NCI-H1105 (cell line): ENCODE measurements around the gene WDFY1.
"Not testable (repeated sequence)": the region's sequence is repeated elsewhere in the genome, so short reads cannot be mapped to it uniquely, and the experiment has no call there.

ENCODE experiments used
- DNase-seq: peaks from one replicate; lab custom pipeline; 2025; lab: John Stamatoyannopoulos, UW

WDFY1 gene

GRCh38 chr2:223896833-223897311 is 48.3 kb downstream of the WDFY1 start:
- no peak for DNase-seq

DNA sequence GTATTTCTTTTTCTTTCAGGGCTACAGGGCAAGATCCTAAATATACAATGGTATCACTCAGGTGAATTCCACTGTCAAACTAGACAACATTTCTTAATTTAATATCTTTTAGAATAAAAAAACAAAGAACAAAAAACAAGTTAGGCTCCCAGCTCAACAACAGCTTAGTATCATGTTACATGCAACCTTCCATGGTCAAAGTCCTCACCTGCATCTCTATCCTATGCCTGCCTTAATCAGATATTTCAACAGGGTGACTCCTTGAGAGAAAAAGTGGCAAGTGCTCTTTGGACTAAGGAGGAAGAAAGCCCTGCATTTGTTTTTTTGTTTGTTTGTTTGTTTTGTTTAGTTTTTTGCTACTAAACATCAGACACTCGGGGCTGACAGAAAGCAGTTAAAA is 50.2 kb downstream of the WDFY1 start:
- no peak for DNase-seq

DNA sequence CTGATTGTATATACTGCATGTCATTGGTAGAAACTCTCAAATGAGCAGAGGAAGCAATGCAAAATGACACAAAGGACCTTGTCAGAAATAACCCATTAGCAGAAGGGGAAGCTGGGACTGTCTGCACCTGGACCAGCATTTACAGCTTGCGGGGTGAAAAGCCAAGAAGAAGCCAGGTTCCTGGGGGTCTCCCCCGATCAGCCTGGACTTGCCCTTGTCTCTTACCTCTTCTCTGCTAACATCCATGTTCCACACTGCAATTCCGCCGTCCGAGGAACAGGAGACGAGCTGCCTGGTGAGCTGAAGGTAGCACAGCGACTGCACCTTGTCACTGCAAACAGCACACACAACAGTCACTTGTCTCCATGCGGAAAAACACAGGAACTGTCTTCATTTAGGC is 51.1 kb downstream of the WDFY1 start:
- no peak for DNase-seq

DNA sequence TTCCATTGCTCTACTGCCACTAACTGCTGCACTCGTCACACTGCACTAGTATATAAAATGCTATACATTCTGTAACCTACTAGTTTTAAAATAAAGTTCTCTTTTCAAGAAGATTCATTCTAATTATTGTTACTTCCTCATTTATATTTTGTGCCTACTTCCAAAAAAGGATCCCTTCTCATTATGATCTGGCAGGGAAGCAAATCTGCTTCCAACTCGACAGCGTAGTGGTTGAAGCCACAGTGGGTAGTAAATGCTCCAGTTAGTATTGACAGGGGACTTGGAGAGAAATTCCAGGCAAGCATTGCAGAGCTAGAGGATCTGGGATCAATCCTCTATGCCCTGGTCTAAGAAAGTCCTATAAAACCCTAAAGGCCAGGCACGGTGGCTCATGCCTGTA is 54.4 kb downstream of the WDFY1 start:
- DNase-seq: no peak

- DNase-seq: no peak
Measured at GRCh38 chr2:223889229-223889628, 55.9 kb downstream of the WDFY1 start.

- no peak for DNase-seq
Measured at GRCh38 chr2:223888251-223888650, 56.9 kb downstream of the WDFY1 start.

GRCh38 chr2:223887127-223887526 is 58.0 kb downstream of the WDFY1 start:
- no peak for DNase-seq

DNA sequence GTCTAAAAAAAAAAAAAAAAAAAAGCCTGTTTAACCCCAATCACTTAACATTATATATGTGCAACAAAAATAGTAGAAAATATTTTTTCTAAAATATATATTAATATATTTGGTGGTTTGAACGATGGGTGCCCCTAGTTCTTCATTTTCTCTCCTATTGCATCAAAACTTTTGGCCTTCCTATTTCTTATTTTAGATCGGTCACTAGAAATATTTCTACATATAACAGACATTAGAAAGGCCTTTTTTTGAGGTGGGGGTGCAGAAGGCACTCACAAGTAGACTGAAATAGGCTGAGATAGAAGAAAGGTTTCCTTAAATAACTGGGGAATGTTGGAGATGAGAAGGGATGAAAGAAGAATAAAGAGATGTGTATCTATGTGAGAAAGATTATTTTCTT is 58.4 kb downstream of the WDFY1 start:
- DNase-seq: no peak

DNA sequence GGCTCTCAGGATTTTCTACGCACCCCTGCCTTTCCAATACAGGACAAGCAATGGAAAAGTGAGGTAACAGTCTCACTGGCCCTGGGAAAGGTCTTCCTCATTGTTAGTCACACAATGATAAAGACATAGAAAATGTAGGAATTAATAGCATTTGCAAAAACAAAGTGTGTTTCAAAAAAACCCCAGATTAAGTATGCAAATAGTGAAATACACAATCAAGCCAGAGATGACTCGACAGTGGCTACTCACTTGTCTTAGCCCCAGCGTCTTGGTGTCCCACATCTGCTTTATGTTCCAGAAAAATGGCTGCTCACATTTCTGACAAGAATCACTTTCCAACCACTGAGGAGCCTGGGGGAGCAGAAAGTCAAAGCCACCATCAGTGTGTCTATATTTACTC is 60.7 kb downstream of the WDFY1 start:
- no peak for DNase-seq

DNA sequence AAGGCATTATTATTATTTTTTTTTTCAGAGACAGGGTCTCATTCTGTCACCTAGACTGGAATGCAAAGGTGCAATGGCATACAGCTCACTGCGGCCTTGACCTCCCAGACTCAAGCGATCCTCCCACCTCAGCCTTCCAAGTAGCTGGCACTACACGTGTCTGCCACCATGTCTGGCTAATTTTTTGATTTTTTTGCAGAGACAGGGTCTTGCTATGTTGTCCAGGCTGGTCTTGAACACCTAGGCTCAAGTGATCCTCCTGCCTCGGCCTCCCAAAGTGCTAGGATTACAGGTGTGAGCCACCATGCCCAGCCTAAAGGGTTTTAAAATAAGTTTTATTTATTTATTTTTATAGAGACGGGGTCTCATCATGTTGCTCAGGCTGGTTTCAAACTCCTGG is 62.4 kb downstream of the WDFY1 start:
- no peak for DNase-seq

GRCh38 chr2:223880796-223881195 is 64.3 kb downstream of the WDFY1 start:
- no peak for DNase-seq

DNA sequence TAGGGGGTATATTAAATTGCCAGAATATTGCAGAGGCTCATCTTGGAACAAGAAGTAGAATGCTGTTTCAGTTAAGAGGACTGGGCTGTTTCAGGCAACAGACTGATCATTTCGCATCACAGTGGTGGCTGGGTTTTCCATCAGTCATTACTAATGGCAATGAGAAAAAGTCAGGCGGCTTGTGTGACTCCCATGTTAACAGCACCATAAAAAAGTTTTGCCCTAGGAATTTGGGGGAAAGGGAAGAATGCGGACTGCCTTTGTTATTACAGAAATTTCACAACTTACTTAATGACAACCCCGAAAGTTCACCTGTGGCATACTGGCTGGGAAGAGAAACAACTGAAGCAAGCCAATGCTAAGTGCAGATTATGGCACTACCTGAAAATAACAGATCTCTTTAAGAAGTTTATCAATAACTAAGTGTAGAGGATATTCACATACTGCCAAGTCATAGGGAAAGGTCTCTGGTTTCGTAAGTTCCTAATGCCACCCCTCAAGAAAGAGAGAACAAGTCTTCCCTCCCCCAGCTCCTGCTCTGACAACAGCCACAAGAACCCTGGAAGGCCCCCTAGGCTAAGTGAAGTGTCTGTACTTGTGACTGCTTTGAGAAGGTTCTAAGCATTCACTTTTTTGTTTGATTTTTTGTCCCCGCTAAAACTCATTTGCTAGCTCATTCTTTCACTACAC is 67.3 kb downstream of the WDFY1 start:
- no peak for DNase-seq

GRCh38 chr2:223873672-223874071 is 71.5 kb downstream of the WDFY1 start:
- no peak for DNase-seq

DNA sequence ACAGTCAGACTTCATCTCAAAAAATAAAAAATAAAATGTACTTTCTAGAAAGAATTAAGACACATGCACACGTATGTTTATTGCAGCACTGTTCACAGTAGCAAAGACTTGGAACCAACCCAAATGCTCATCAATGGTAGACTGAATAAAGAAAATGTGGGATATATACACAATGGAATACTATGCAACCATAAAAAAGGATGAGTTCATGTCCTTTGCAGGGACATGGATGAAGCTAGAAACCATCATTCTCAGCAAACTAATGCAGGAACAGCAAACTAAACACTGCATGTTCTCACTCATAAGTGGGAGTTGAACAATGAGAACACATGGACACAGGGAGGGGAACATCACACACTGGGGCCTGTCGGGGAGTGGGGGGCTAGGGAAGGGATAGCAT is 72.4 kb downstream of the WDFY1 start:
- DNase-seq: not testable (repeated sequence)

DNA sequence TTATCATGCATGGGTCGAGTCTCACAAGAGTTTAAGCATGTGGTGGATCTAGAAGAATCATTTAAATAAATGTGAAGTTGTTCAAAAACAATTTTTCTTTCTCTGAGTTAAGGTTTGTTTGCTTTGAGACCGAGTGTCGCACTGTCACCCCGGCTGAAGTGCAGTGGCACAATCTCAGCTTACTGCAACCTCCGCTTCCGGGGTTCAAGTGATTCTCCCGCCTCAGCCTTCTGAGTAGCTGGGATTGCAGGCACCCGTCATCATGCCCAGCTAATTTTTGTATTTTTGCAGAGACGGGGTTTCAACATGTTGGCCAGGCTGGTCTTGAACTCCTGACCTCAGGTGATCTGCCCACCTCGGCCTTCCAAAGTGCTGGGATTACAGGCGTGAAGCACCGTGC is 73.5 kb downstream of the WDFY1 start:
- DNase-seq: not testable (repeated sequence)

- DNase-seq: no peak
Measured at GRCh38 chr2:223870840-223871611, 74.1 kb downstream of the WDFY1 start.

DNA sequence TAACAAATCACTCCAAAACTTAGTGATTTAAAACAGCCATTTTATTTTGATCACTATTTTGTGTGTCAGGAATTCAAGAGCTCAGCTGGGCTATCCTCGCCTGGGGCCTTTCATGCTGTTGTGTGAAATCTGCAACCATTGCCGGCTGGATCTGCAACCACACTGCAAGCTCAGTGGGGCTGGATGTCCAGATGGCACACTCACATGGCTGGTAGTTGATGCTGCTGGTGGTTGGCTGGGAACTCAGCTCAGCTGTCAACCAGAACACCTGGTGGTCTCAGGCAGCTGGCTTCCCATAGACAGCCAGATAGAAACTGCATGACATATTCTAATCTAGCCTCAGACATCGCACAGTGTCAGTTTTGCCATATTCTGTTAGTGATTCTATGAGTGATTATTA is 77.1 kb downstream of the WDFY1 start:
- no peak for DNase-seq

GRCh38 chr2:223865907-223866508 is 79.1 kb downstream of the WDFY1 start:
- no peak for DNase-seq

- no peak for DNase-seq
Measured at GRCh38 chr2:223865124-223865523, 80.0 kb downstream of the WDFY1 start.

DNA sequence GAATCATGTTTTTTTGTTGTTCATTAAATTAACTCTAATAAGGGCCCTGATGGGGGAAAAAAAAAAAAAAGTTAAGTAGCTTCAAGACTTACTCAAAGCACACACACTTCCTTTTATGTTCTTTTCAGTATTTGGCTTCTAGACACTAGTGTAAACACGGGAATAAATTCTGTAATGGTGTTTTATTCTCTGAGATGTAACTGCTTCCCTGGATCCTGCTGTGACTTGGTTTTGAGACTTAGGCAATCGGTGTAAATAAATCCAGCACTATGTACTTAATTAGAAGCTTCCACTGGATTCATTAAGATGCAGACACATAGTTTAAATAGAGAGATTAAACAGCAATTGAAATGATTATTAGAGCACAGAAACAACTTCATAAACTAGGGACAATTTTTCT is 81.6 kb downstream of the WDFY1 start:
- no peak for DNase-seq

GRCh38 chr2:223860809-223861738 is 84.1 kb downstream of the WDFY1 start:
- no peak for DNase-seq

DNA sequence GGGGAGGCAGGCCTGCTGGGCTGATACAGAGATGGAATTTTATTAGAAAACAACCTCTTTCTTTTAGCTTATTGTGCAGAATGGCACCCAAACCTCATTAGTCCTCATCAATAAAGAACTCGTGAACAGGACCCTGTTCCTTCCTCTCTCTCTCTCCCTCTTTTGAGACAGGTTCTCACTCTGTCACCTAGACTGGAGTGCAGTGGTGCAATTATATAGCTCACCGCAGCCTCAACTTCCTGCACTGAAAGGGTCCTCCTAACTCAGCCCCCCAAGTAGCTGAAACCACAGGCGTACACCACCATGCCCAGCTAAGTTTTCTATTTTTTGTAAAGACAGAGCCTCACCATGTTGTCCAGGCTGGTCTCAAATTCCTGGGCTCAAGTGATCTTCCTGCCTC is 86.1 kb downstream of the WDFY1 start:
- DNase-seq: no peak
